HG03175 (cell line): ENCODE measurements around the gene FAM193B.
"Not testable (repeated sequence)": the region's sequence is repeated elsewhere in the genome, so short reads cannot be mapped to it uniquely, and the experiment has no call there.

Source experiments
- ATAC-seq: cut with Tn5 transposase; IDR thresholded peaks from one replicate; pipeline ENCODE4 v1.9.1; 2021; ENCODE audit warnings: mild to moderate bottlenecking, moderate library complexity; ENCODE audit not compliant: unreplicated experiment

Gene FAM193B

DNA sequence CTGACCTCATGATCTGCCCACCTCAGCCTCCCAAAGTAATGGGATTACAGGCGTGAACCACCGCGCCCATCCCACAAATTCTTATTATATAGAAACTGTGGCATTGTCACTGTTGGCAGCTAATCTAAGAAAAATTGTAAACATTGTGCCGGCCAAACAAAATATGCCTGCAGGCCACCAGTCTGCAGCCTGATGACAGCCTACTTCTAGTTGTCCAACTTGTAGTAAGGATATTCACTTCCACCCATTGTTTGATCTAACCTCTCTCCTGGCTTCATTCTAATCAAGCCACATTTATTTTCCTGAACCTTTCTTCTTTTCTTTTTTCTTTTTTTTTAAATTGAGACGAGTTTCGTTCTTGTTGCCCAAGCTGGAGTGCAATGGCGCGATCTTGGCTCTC, 24.0 kb upstream of the FAM193B start:
- no peak for ATAC-seq

DNA sequence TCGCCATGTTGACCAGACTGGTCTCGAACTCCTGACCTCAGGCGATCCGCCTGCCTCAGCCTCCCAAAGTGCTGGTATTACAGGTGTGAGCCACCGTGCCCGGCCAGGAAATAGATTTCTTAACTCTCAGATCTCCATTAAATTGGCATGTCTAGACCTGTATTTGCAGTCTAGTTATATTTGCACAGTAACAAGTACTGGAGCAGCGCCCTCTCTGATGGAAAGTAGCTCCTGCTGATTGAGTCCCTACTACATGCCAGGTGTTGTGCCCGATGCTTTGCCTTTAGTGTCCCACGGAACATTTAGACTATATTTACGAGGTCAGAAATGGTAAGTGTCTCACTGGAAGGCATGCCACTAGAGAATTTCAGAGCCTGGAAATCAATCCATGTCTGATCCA, 21.8 kb upstream of the FAM193B start:
- ATAC-seq: no peak

DNA sequence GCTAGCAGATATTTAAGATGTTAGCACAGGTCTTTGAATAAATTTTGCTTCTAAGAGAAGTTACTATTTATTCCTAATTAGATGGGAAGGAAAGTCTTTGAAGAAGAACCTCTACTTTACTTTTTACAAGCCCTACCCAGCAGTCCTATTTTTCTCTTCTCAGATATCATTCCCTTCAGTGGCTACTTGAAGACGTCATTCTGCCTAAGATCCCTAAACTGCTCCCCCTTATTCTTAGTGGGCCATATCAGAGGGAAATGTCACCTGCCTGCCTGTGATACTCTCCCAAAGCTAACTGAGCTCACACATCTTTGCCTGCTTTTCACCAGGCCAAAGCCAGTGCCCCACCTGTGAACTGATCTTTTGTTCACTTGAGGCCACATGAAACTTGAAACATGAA, 21.1 kb upstream of the FAM193B start:
- no peak for ATAC-seq

DNA sequence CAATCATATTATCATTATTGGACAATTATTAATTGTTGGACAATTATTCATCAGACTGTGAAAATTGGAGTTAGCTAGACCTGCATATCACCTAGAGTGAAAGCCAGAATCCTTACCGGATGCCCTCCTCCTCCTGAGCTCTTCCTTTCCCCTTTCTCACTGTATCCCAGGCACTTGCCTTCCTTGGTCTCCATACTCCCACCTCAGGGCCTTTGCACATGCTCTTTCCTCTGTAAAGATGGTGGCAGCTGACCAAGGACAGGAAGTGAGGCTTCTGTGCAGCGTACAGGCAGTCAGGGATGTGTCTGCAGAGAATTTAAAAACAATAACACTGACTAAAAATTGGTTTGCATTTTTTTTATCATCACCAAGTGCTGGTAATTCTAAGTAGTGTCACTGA, 15.5 kb upstream of the FAM193B start:
- ATAC-seq: no peak

DNA sequence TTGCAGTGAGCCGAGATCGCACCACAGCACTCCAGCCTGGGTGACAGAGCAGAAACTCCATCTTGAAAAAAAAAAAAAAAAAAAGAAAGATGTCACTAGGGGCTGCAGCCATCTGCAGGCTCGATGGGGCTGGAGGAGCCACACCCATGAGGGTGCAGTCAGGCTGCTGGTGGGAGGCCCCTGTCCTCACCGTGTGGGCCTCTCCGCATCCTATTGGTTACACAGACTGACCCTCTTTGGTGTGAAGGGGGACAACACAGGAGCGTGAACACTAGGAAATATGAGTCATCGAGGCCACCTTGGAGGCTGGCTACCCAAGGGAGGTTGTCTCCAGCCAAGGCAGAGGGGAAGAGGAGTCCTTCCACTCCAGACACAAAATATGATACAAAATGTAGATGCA, 14.0 kb upstream of the FAM193B start:
- no peak for ATAC-seq

DNA sequence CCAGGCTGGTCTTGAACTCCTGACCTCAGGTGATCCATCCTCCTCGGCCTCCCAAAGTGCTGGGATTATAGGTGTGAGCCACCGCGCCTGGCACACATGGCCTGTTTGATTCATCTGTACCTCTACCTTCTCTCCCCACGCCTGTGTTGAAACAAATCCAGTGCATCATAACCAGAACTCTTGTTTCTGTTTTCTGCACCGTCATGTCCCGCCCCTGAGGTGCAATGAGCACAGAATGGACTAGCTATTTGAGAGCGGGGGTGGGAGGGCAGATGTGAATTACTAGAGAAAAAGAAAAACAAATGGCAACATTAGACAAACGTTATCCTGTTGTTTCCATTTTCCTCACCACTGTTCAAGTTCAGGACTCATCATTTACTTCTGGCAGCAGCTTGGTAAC, 10.7 kb upstream of the FAM193B start:
- no peak for ATAC-seq

DNA sequence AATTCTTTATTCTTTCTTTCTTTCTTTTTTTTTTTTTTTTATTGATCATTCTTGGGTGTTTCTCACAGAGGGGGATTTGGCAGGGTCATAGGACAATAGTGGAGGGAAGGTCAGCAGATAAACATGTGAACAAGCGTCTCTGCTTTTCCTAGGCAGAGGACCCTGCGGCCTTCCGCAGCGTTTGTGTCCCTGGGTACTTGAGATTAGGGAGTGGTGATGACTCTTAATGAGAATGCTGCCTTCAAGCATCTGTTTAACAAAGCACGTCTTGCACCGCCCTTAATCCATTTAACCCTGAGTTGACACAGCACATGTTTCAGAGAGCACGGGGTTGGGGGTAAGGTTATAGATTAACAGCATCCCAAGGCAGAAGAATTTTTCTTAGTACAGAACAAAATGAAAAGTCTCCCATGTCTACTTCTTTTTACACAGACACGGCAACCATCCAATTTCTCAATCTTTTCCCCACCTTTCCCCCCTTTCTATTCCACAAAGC, 5.1 kb upstream of the FAM193B start:
- not testable (repeated sequence) for ATAC-seq

DNA sequence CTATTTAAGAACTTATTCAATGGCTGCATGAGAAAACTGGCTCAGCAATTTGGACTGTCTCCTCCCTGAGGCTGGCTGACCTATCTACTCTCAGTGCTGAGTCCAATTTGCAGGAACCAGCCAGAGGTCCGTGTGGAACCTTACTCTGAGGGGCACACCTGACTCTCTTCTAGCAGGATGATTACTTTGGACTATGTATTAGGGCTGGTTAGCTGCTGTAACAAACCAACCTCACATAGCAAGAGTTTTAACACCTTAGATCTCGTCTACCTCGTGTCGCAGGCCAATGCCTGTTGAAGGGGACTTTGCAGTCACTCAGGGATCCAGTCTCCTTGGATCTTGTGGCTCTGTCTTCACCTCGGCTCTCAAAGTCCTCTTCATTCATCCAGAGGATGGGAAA, 3.4 kb upstream of the FAM193B start:
- ATAC-seq: no peak

DNA sequence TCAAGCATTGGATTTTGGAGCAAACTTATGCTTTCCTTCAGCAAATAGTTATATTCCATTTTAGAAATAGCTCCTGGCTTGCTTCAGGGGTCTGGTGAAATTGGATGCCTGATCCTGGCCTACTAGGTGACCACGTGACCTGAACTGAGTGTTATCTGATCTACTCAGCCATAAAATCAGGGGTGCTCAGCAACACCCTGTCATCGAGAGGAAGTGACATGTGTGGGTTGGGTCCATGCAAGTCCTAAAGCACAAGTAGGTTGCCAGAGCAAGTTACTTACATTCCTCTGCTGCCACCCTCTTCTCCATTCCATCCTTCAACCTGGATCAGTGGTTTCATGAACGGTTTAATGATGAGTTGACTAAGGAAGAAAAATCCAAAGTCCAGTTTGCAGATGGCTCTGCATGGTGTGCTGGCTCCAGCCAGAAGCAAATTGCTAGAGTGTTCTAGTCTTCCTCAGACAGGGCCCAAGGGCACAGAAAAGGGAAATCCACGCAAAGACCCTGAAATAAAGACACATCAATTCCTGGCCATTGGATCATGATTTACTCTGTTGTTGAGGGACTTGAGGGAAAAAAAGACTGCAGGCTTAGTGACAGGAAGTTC, 2.8 kb upstream of the FAM193B start:
- no peak for ATAC-seq

DNA sequence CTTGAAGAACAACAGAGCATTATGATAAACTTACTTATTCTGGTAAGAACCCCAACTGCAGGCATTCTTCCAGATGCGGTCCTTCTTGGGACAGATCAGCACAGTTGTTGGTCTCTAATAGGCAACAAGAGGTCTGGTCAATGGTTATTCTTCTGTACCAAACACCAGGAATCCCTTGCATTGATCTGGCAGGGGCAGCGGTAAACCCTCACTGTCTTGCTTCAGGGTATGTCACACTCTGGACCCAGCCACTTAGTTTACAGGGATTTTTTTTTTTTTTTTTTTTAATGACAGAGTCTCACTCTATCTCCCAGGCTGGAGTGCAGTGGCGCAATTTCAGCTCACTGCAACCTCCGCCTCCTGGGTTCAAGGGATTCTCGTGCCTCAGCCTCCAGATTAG, 1.3 kb upstream of the FAM193B start:
- no peak for ATAC-seq

DNA sequence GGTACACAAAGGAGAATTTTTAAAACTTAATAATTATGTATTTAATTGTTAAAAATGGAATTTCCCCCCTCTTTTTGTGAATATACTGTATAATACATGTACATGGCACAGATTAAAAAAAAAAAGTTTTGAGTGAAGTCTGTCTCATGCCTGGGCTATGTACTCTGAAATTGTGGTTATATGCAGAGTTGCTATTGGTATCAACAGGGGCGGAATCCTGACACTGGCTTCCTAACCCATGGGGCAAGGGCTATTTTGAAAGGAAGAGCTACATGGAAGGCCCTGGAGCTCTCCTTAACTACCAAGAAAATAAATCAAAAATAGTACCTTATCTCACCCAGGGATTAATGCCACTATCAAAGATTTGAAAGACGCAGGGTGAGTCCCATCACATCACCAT, 865 bp upstream of the FAM193B start:
- ATAC-seq: no peak

DNA sequence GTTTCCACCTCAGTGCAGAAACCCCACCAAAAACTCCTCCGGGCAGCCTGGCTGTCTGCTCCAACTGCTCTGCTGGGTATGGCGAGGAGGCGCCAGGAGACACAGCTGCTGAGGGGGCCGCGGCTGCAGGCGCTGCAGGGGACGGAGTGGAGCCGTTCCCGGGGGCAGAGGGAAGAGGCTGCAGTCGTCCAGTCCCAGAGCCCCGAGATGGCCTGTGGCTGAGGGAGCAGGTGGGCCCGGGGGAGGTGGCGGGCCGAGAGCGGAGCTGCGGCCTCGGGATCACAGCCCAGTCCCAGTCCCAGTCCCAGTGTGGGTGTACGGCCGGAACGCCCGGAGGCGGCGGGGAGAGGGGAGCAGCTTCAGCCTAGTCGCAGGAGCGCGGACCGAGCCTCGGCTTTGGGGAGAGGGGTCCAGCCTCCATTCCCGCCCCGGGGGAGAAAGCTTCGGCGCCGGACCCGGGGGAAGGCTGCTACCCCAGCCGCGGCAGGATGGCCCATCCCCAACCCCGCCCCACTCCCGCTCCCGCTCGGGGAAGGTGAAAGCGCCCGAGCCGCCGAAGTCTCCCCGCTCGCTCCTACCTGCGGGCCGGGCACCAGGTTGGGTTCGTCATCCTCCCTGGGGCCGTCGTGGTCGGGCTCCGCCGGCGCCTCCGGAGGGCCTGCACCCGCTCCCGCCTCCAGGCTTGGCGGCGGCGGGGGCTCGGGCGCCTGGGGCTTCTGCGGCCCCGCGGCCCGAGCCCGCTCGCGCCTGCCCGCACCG, 513 bp downstream of the FAM193B start:
- ATAC-seq: peak; percentile 43

DNA sequence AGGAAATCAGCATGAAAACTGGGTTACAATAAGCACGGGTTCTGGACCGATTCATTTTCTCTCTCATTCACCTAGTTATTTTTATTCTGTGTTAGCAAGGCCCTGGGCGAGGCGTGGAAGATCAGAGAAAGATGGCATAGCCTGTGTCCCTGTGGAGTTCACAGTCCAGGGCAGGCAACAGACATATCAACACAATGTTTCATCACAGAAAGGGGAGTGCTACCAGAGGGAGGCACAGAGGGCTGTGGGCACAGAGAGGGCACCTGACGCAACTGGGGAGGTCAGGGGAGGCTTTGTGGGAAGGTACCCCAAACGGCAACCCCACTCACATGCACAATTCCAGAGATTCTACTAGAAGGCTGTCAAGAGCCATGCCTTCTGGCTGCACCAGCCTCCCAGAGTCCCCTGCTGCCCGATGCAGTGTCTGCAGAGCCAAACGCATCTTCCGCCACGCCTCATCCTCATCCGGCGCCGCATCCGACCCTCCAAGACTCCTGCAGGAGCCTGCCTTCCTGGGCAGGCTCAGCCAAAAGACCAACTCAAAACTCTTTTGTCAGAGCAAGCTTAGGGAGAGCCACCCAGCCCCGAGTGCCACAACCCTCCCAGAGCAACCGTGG, 1.4 kb downstream of the FAM193B start:
- no peak for ATAC-seq

DNA sequence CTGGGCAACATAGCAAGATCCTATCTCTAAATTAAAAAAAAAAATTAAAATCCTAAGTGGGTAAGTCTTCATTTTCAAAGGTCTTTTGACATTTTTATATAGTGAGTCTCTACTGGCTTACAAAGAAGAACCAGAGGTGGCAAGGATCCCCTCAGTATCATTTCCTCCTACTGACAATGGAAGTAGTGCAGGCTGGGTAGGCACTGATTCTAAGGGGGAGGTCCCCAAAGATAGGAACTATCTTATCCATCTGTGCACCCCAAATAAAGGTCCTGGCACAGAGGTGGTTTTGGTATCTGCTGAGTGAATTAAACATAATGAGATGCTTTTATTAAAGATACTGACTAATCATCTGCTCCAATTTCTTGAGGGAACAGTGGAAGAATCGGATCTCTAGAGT, 4.2 kb downstream of the FAM193B start:
- ATAC-seq: no peak

DNA sequence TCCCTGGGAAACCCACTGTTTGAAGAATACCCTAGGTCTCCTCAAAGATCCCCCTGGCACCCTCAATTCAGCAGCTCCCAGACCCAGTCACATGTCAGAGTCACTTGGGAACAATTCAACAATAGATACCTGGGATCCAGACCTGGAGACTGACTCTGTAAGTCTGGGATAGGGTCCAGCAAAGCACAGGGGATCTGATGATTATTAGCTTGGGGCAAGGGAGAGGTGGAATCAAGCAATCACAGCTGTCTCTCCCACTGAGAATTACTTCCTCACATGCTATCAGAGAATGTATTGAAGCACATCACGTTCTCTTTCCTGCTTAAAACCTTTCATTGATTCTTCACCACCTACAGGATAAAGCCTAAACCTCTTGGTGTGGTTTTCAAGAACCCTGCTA, 5.9 kb downstream of the FAM193B start:
- no peak for ATAC-seq

DNA sequence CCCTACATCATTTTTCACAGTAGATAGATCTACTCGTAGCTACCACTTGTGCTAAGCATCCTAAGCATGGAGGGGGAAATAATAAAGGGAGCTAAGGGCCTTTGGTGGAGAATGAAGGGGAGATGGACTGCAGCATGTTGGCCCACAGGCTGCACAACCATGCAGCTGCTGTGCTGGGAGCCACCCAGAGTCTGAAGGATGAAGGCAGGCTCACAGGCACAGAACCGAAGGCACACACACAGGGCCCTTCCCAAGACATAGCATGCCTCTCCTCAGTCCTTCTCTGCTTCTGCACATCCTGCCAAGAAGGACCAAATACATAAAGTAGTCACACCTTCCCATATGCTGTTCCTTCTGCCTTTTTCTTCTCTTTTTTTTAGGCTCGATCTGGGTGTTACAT, 6.6 kb downstream of the FAM193B start:
- ATAC-seq: no peak

DNA sequence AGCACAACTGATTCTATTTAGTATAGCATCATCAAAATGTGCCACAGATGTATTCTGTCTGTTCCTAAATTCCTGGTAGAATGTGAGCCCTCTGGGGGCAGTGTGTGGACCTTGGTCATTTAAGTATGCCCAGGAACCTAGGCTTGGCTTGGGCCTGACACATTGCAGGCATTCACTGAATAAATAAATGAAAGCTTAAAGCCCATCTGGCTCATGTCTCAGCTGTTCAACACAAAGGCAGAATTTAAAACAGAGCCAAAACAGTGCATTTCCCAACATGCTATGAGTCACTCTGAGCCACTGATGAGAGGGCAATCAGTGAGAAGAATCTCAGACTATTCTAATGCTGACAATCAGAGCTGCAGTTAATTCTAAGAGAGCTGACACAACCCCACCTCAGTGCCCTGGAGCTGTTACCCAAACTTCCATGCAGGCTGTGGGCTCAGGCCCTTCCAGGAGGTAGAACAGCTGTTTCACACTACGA, 8.1 kb downstream of the FAM193B start:
- ATAC-seq: no peak

DNA sequence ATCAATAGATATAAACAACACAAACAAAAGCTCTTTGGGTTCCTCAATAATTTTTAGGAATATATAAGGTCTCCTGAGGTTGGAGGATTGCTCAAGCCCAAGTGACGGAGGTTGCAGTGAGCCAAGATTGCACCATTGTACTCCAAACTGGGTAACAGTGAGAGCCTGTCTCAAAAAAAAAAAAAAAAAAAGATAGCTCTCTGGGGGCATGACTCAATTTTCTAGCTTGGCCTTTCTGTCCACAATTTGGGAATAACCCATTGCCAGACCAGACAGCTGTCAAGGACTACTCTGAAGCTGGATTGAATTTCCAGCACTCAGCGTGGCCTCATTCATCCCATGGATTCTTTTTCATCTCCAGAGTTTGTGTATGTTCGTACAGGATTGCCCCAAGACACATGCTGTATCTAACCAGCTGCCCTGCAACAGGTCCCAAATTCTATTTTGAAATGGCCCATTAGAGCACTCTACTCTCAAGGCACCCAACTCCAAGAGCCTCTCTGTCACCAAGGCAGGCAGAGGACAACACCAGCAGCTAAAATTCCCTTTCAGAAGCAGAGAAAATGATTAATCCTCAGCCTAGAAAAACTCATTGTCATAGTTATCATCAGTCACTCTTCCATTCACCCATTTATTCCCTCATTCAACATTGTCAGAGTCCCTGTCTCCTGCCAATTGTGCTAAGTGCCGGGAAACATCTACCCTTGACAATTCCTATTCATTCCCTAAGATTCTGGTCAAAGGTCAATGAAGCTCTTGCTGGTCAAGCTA, 8.7 kb downstream of the FAM193B start:
- ATAC-seq: no peak

DNA sequence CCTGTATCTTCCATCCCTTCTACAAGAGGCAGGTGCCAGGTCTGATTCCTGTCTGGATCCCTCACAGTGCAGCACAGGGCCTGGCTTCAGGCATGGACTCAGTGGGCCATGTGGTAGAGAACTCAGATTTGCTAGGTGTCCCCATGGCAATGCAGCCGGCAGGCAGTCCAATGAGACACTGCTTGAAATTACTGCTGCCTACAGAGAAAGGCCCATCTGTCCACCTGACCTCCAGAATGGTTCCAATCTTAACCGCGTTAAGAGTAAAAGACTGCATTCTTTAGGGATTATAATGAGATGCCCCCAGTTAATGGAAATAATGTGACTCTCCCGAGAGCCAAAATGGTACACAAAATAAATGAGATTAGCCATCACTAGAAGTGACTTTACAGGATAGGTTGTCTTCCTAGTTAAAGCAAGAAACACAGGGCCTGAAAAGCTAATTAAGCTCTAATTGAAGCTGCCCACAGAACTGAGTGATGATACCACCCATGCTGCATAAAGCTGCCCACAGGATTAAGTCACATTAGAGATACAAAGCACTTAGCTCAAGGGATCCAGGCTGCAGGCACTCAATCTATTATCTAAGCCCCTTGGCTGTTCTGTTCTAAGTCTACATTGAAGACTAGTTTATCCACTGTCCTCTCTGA, 11.4 kb downstream of the FAM193B start:
- no peak for ATAC-seq

DNA sequence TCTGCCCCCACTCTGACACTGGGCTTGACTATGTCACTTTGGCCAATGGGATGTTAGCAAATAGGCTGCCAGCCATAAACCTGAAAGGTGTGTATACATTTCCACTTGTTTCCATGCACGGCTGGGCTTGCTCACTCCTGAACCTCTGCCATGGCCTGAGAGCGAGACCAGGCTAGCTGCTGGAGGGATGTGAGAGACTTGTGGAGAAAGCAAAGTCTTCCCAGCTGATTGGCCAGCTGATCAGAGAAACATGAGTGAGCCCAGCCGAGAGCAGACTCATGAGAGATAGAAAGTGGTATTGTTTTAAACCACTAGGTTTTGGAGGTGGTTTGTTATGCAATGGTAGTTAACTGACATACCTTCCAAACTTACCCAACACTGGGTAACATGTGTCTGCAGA, 13.9 kb downstream of the FAM193B start:
- no peak for ATAC-seq

DNA sequence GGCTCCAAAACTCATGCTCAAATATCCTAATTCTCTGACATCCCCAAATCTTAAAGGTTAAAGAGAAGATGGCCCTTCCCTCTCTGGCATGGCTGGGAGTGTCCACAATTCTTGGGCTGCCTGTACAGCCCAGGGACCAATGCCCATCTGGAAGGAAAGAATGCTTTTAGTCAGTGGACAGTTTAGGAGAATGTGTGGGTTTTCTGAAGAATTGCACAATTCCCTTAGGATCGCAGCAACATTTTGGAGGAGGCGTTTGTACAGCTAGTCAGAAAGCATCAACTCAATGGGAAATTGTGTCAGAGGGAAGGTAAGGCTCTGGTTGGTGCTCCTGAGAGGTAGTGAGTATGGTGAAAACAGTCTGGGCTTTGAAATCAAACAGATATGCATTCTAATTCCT, 15.0 kb downstream of the FAM193B start:
- ATAC-seq: no peak
